Activated CD8-positive, alpha-beta T cell treated with anti-CD3 and anti-CD28 coated beads for 36 hours (primary cell): ENCODE measurements around the gene ACBD6. TPM values are rescaled to one million over a fixed set of nuclear protein-coding genes. Genes with fewer than 3 reads are reported as not detected.

Experiments used
- ATAC-seq: fragments of 200-7000 bp; cut with Tn5 transposase; one replicate; pipeline ENCODE4 v1.10.0; 2021; ENCODE audit warnings: mild to moderate bottlenecking, moderate library complexity
- CTCF ChIA-PET: fragments of 350-600 bp; sonication (Branson Sonifier 250); formaldehyde crosslinking; loops from one replicate; lab custom pipeline; 2021; ENCODE audit warnings: antibody characterized with exemption; lab: Charles Lee
- POLR2A ChIA-PET: fragments of 350-600 bp; sonication (Branson Sonifier 250); formaldehyde crosslinking; loops from one replicate; lab custom pipeline; 2021; ENCODE audit warnings: antibody characterized with exemption; lab: Charles Lee
- DNase-seq: peaks from one replicate; pipeline ENCODE4 v3.0.0-alpha.2; 2020
- H3K27ac Mint-ChIP-seq: one replicate; pipeline ENCODE4 v1.8.0; 2021; ENCODE audit warnings: mild to moderate bottlenecking, mixed read lengths
- H3K27me3 Mint-ChIP-seq: one replicate; pipeline ENCODE4 v1.8.0; 2021; ENCODE audit warnings: mixed read lengths
- H3K36me3 Mint-ChIP-seq: one replicate; pipeline ENCODE4 v1.8.0; 2021; ENCODE audit warnings: low read depth, mixed read lengths
- H3K4me1 Mint-ChIP-seq: one replicate; pipeline ENCODE4 v1.8.0; 2021; ENCODE audit warnings: low read depth, mixed read lengths
- H3K4me3 Mint-ChIP-seq: one replicate; pipeline ENCODE4 v1.8.0; 2021; ENCODE audit warnings: mild to moderate bottlenecking, moderate library complexity, mixed read lengths
- H3K9me3 Mint-ChIP-seq: one replicate; pipeline ENCODE4 v1.8.0; 2021; ENCODE audit warnings: mixed read lengths
- CTCF ChIP-seq: fragments of 200-600 bp; IDR thresholded peaks from one replicate; pipeline ENCODE4 v1.8.0; 2022; ENCODE audit warnings: antibody characterized with exemption, mild to moderate bottlenecking
- intact Hi-C: fragments of 100-400 bp; cut with micrococcal nuclease; formaldehyde crosslinking; loops from one replicate; pipeline ENCODE4 v1.10.0; 2022
- total RNA-seq, 2 experiments: library from RNA; stranded (reverse); gene quantifications; one replicate each; pipeline ENCODE4 v1.2.3, GENCODE V29; 2021

Gene ACBD6
- total RNA-seq, 2 experiments from 2014 or later: 41.3 to 45.0 TPM

GRCh38 chr1:180522213-180522515 is 19.8 kb upstream of the ACBD6 start:
- no peak for TF ChIP-seq CTCF
- H3K9me3 Mint-ChIP-seq: no peaks in the 10 kb centered on the region
- DNase-seq (no peak), ATAC-seq (no peak)
- no peak overlapping the region for H3K4me3 Mint-ChIP-seq
- ChIA-PET POLR2A (no interaction called here), CTCF (interaction anchor here (0.9 to 1.1 kb wide), 3 partner anchors 17 to 341 kb away, joined by 3 read pairs; no protein-coding TSS in a partner anchor)
- no peaks in the 10 kb centered on the region for H3K27me3 Mint-ChIP-seq
- intact Hi-C loops: loop anchor here (10.0 kb wide), 1 partner anchor 643 kb away; no protein-coding TSS in a partner anchor
- no peak overlapping the region for H3K27ac Mint-ChIP-seq
- no peaks in the 10 kb centered on the region for H3K36me3 Mint-ChIP-seq
- H3K4me1 Mint-ChIP-seq: no peaks in the 10 kb centered on the region

GRCh38 chr1:180521474-180522212 is 19.3 kb upstream of the ACBD6 start:
- Mint-ChIP-seq H3K36me3 (no peaks in the 10 kb centered on the region), H3K27me3 (no peaks in the 10 kb centered on the region), H3K4me3 (no peak overlapping the region), H3K9me3 (no peaks in the 10 kb centered on the region), H3K4me1 (no peaks in the 10 kb centered on the region), H3K27ac (no peak overlapping the region)
- CTCF ChIA-PET: interaction anchor here (0.9 to 1.1 kb wide), 3 partner anchors 18 to 342 kb away, joined by 3 read pairs; no protein-coding TSS in a partner anchor
- POLR2A ChIA-PET: no interaction called here
- ATAC-seq: peak; percentile 55
- TF ChIP-seq CTCF: no peak
- no peak for DNase-seq
- intact Hi-C loops: loop anchor here (10.0 kb wide), 1 partner anchor 643 kb away; no protein-coding TSS in a partner anchor

- H3K27ac Mint-ChIP-seq: no peak overlapping the region
- no peaks in the 10 kb centered on the region for H3K9me3 Mint-ChIP-seq
- H3K4me3 Mint-ChIP-seq: no peak overlapping the region
- TF ChIP-seq CTCF: no peak
- H3K27me3 Mint-ChIP-seq: no peaks in the 10 kb centered on the region
- no peak for DNase-seq
- POLR2A ChIA-PET: interaction anchor here (0.5 kb wide), 1 partner anchor 503 kb away, joined by 4 read pairs; no protein-coding TSS in a partner anchor
- intact Hi-C loops: loop anchor here (5.0 to 10.0 kb wide), 3 partner anchors 115 to 645 kb away; partner anchors contain the start of gene XPR1
- ATAC-seq: no peak
- H3K36me3 Mint-ChIP-seq: no peaks in the 10 kb centered on the region
- no peaks in the 10 kb centered on the region for H3K4me1 Mint-ChIP-seq
- CTCF ChIA-PET: interaction anchor here (0.9 to 1.1 kb wide), 2 partner anchors 11 to 14 kb away, joined by 3 read pairs; no protein-coding TSS in a partner anchor
Observed at GRCh38 chr1:180519846-180520245, 17.5 kb upstream of the ACBD6 start.

- Mint-ChIP-seq H3K27me3 (peaks cover 5% of the 10 kb centered on the region), H3K4me3 (no peak overlapping the region), H3K36me3 (no peaks in the 10 kb centered on the region), H3K4me1 (no peaks in the 10 kb centered on the region), H3K9me3 (no peaks in the 10 kb centered on the region), H3K27ac (no peak overlapping the region)
- peak; percentile 69 for DNase-seq
- intact Hi-C loops: loop anchor here (5.0 to 10.0 kb wide), 2 partner anchors 119 to 346 kb away; partner anchors contain the start of gene XPR1
- CTCF ChIA-PET: interaction anchor here (0.6 to 7.7 kb wide), 40 partner anchors 9 to 650 kb away, joined by 3 to 107 read pairs (median 4); partner anchors contain the start of genes ACBD6, OVAAL and XPR1
- peak; percentile 79 for TF ChIP-seq CTCF
- POLR2A ChIA-PET: interaction anchor here (0.6 to 1.3 kb wide), 3 partner anchors 13 to 648 kb away, joined by 3 to 5 read pairs (median 3); no protein-coding TSS in a partner anchor
- ATAC-seq: peak; percentile 99
Observed at GRCh38 chr1:180515857-180516388, 13.5 kb upstream of the ACBD6 start.
